GM19467 (cell line): ENCODE results near the gene HIRA.
A peak's percentile ranks its signal among the peaks of the same experiment; 100 is the strongest.
"Not testable (repeated sequence)": the region's sequence is repeated elsewhere in the genome, so short reads cannot be mapped to it uniquely, and the experiment has no call there.

Experiments used
- ATAC-seq: cut with Tn5 transposase; IDR thresholded peaks from one replicate; pipeline ENCODE4 v1.9.1; 2021; ENCODE audit warnings: mild to moderate bottlenecking, moderate library complexity; ENCODE audit not compliant: unreplicated experiment

The HIRA gene

GRCh38 chr22:19445279-19445982, 13.9 kb upstream of the HIRA start:
- ATAC-seq: not testable (repeated sequence)

GRCh38 chr22:19443544-19444211, 12.1 kb upstream of the HIRA start:
- no peak for ATAC-seq

- no peak for ATAC-seq
Measured at GRCh38 chr22:19442166-19442565, 10.6 kb upstream of the HIRA start.

- ATAC-seq: no peak
Measured at GRCh38 chr22:19440411-19441195, 9.1 kb upstream of the HIRA start.

- no peak for ATAC-seq
Measured at GRCh38 chr22:19438298-19438697, 6.8 kb upstream of the HIRA start.

- ATAC-seq: not testable (repeated sequence)
Measured at GRCh38 chr22:19436444-19437161, 5.1 kb upstream of the HIRA start.

- ATAC-seq: no peak
Measured at GRCh38 chr22:19434829-19435580, 3.5 kb upstream of the HIRA start.

GRCh38 chr22:19434401-19434800, 2.9 kb upstream of the HIRA start:
- ATAC-seq: no peak

- peak; percentile 66 for ATAC-seq
Measured at GRCh38 chr22:19432133-19432851, 759 bp upstream of the HIRA start, which contains the start of gene MRPL40. Gene MRPL40 (plus strand): TSS chr22:19432545. CDS start chr22:19432555, 10 bp downstream.

GRCh38 chr22:19430890-19431541, 517 bp downstream of the HIRA start:
- ATAC-seq: no peak

- no peak for ATAC-seq
Measured at GRCh38 chr22:19429950-19430889, 1.3 kb downstream of the HIRA start.

- no peak for ATAC-seq
Measured at GRCh38 chr22:19424186-19424500, 7.4 kb downstream of the HIRA start.

- ATAC-seq: no peak
Measured at GRCh38 chr22:19422440-19423301, 8.9 kb downstream of the HIRA start.

- ATAC-seq: no peak
Measured at GRCh38 chr22:19420321-19420720, 11.2 kb downstream of the HIRA start.

- no peak for ATAC-seq
Measured at GRCh38 chr22:19419464-19420178, 11.9 kb downstream of the HIRA start.

GRCh38 chr22:19419086-19419463, 12.5 kb downstream of the HIRA start:
- no peak for ATAC-seq

- ATAC-seq: no peak
Measured at GRCh38 chr22:19412923-19413322, 18.6 kb downstream of the HIRA start.
